HEK293 (cell line): ENCODE measurements around the gene FKBP9.
A peak's percentile ranks its signal among the peaks of the same experiment; 100 is the strongest.

Source experiments
- CTCF ChIA-PET: fragments of 350-600 bp; formaldehyde crosslinking; extraction: SDS; loops from one replicate; lab custom pipeline; 2021; ENCODE audit warnings: antibody characterized with exemption; lab: Yijun Ruan, JAX
- POLR2A ChIA-PET: fragments of 300-600 bp; formaldehyde crosslinking; extraction: SDS; loops from one replicate; lab custom pipeline; 2020; ENCODE audit warnings: antibody characterized with exemption, inconsistent platforms; lab: Yijun Ruan, JAX
- H3K27ac ChIP-seq: fragments of 200-500 bp; sonication (Bioruptor generic); 2 replicates; pipeline ENCODE4 v1.5.1; 2014; ENCODE audit warnings: low read depth, low read length, control low read depth, inconsistent platforms; ENCODE audit errors: extremely low read depth
- H3K36me3 ChIP-seq, 2 experiments: fragments of 200-500 bp in 1 of 2; sonication (Bioruptor generic) in 1 of 2; 1 replicate in 1 of 2; 2 replicates in 1 of 2; pipeline ENCODE4 v1.5.1; 2014 to 2017; ENCODE audit warnings: inconsistent platforms in 2 of 2, low read length in 2 of 2; ENCODE audit not compliant: control insufficient read depth in 2 of 2, insufficient read depth in 1 of 2
- H3K4me1 ChIP-seq: fragments of 200-500 bp; sonication (Bioruptor generic); 2 replicates; pipeline ENCODE4 v1.5.1; 2014; ENCODE audit warnings: mild to moderate bottlenecking, low read length, inconsistent platforms; ENCODE audit not compliant: control insufficient read depth, insufficient read depth
- H3K4me3 ChIP-seq: 2 replicates; pipeline ENCODE4 v1.5.1; 2011; ENCODE audit warnings: low read depth, mild to moderate bottlenecking, control low read depth, low read length, moderate library complexity
- H3K9me3 ChIP-seq: fragments of 200-500 bp; sonication (Bioruptor generic); 2 replicates; pipeline ENCODE4 v1.5.1; 2014; ENCODE audit warnings: low read depth, low read length, inconsistent platforms; ENCODE audit not compliant: control insufficient read depth, insufficient read depth
- SP3 ChIP-seq: fragments of 450-650 bp; formaldehyde crosslinking; IDR thresholded peaks from 2 replicates; pipeline ENCODE4 v1.5.1; 2016; ENCODE audit warnings: missing biosample characterization, missing genetic modification characterization
- ZNF214 ChIP-seq: fragments of 450-650 bp; formaldehyde crosslinking; IDR thresholded peaks from 2 replicates; pipeline ENCODE4 v1.5.1; 2017; ENCODE audit warnings: missing biosample characterization, mild to moderate bottlenecking, missing genetic modification characterization, borderline replicate concordance
- ZNF350 ChIP-seq: fragments of 450-650 bp; formaldehyde crosslinking; IDR thresholded peaks from 2 replicates; pipeline ENCODE4 v1.5.0; 2017; ENCODE audit warnings: missing biosample characterization, mild to moderate bottlenecking, missing genetic modification characterization
- ZNF530 ChIP-seq: fragments of 450-650 bp; formaldehyde crosslinking; IDR thresholded peaks from 2 replicates; pipeline ENCODE4 v1.5.1; 2016; ENCODE audit warnings: low read depth, missing biosample characterization, missing genetic modification characterization
- ZNF549 ChIP-seq: fragments of 450-650 bp; IDR thresholded peaks from 2 replicates; pipeline ENCODE4 v1.5.1; 2018; ENCODE audit warnings: missing biosample characterization, missing genetic modification characterization, mild to moderate bottlenecking, inconsistent platforms, moderate library complexity
- ZSCAN23 ChIP-seq: fragments of 450-650 bp; formaldehyde crosslinking; IDR thresholded peaks from 2 replicates; pipeline ENCODE4 v1.5.1; 2016; ENCODE audit warnings: missing biosample characterization, missing genetic modification characterization
- TF ChIP-seq, protein P1 (sequence below): fragments of 450-650 bp; formaldehyde crosslinking; IDR thresholded peaks from 2 replicates; pipeline ENCODE4 v1.5.1; 2017; ENCODE audit warnings: missing biosample characterization, missing genetic modification characterization
- TF ChIP-seq, protein P2 (sequence below): fragments of 450-650 bp; formaldehyde crosslinking; IDR thresholded peaks from 2 replicates; pipeline ENCODE4 v1.5.1; 2017; ENCODE audit warnings: missing biosample characterization, missing genetic modification characterization
- TF ChIP-seq, protein P3 (sequence below): fragments of 450-650 bp; formaldehyde crosslinking; IDR thresholded peaks from 2 replicates; pipeline ENCODE4 v1.5.1; 2016; ENCODE audit warnings: missing biosample characterization, missing genetic modification characterization
- TF ChIP-seq, protein P4 (sequence below): fragments of 450-650 bp; formaldehyde crosslinking; IDR thresholded peaks from 2 replicates; pipeline ENCODE4 v1.5.1; 2016; ENCODE audit warnings: missing biosample characterization, missing genetic modification characterization, borderline replicate concordance

FKBP9 gene

DNA sequence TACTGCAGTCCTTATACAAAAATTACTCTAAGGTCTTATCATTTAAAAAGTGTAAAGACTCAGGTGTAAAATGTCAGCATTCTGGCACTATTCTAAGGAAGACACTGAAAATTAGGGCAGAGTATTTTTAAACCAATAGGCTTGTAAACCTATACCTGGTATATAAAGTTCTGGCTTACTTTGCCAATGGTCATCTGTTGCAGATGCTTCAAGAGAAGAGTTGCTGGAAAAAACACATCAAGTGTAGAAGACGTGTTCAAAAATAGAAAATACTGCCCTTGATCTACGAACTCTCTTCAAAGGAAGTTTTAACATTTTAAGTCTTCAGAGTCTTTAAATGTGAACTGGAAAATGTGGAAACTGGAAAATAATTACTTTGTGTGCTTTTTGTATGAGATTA is 81.4 kb downstream of the FKBP9 start:
- Histone ChIP-seq H3K4me3 (no peak overlapping the region), H3K36me3 (no peaks in the 10 kb centered on the region), H3K4me1 (peaks cover 37% of the 10 kb centered on the region), H3K9me3 (no peaks in the 10 kb centered on the region), H3K27ac (no peak overlapping the region)
- ChIA-PET CTCF (interaction anchor here (1.2 kb wide), 1 partner anchor 11 kb away, joined by 4 read pairs; no protein-coding TSS in a partner anchor), POLR2A (no interaction called here)
- TF ChIP-seq ZSCAN23 (tag by site-specific recombination): no peak
- TF ChIP-seq, protein P1, sequence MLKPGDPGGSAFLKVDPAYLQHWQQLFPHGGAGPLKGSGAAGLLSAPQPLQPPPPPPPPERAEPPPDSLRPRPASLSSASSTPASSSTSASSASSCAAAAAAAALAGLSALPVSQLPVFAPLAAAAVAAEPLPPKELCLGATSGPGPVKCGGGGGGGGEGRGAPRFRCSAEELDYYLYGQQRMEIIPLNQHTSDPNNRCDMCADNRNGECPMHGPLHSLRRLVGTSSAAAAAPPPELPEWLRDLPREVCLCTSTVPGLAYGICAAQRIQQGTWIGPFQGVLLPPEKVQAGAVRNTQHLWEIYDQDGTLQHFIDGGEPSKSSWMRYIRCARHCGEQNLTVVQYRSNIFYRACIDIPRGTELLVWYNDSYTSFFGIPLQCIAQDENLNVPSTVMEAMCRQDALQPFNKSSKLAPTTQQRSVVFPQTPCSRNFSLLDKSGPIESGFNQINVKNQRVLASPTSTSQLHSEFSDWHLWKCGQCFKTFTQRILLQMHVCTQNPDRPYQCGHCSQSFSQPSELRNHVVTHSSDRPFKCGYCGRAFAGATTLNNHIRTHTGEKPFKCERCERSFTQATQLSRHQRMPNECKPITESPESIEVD (tag by site-specific recombination): peak; percentile 16; the same call in 1 of the 2 replicates
- no peak for TF ChIP-seq ZNF350 (tag by site-specific recombination)
- TF ChIP-seq ZNF214 (tag by site-specific recombination): no peak
- TF ChIP-seq ZNF530 (tag by site-specific recombination): no peak

DNA sequence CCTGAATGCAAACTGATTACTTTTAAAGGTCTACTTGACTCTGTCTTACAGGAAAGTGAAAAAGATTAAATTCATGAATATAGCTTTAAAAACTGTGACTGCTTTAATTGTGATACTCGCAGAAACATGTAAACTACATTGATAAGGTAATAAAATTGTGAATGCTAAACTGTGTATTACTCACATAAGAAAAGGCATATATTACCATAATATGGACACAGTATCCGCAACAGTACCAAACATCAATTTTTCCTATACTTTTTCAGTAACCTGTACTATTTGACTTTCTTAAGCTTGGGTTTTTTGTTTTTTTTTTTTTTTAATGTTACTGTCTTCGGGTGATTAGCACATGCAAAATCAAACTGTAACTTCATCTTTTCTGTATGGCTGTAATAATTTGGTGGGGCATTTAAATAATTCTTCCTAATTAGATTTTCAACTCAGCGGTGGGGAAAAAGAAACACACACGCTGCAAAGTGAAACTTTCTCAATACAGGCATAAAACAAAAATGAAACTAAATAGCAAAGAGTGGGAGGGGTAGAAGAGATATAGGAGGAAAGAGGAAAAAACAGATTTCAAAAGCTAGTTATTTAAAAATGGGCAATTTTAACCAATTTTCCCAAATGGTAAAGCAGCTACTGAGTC is 82.1 kb downstream of the FKBP9 start:
- ChIA-PET CTCF (interaction anchor here (0.9 to 1.7 kb wide), 4 partner anchors 11 to 194 kb away, joined by 3 to 5 read pairs (median 4); no protein-coding TSS in a partner anchor), POLR2A (interaction anchor here (0.5 to 2.2 kb wide), 2 partner anchors 23 to 543 kb away, joined by 3 to 11 read pairs; partner anchors contain the start of gene NT5C3A)
- Histone ChIP-seq H3K4me1 (peaks cover 43% of the 10 kb centered on the region), H3K27ac (no peak overlapping the region), H3K4me3 (peak overlapping the region; percentile 18), H3K9me3 (no peaks in the 10 kb centered on the region), H3K36me3 (no peaks in the 10 kb centered on the region)
- TF ChIP-seq ZNF549 (tag by site-specific recombination): no peak
- TF ChIP-seq, protein P2, sequence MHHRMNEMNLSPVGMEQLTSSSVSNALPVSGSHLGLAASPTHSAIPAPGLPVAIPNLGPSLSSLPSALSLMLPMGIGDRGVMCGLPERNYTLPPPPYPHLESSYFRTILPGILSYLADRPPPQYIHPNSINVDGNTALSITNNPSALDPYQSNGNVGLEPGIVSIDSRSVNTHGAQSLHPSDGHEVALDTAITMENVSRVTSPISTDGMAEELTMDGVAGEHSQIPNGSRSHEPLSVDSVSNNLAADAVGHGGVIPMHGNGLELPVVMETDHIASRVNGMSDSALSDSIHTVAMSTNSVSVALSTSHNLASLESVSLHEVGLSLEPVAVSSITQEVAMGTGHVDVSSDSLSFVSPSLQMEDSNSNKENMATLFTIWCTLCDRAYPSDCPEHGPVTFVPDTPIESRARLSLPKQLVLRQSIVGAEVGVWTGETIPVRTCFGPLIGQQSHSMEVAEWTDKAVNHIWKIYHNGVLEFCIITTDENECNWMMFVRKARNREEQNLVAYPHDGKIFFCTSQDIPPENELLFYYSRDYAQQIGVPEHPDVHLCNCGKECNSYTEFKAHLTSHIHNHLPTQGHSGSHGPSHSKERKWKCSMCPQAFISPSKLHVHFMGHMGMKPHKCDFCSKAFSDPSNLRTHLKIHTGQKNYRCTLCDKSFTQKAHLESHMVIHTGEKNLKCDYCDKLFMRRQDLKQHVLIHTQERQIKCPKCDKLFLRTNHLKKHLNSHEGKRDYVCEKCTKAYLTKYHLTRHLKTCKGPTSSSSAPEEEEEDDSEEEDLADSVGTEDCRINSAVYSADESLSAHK (tag by site-specific recombination): peak; percentile 90
- no peak for TF ChIP-seq SP3 (tag by site-specific recombination)
- TF ChIP-seq, protein P3, sequence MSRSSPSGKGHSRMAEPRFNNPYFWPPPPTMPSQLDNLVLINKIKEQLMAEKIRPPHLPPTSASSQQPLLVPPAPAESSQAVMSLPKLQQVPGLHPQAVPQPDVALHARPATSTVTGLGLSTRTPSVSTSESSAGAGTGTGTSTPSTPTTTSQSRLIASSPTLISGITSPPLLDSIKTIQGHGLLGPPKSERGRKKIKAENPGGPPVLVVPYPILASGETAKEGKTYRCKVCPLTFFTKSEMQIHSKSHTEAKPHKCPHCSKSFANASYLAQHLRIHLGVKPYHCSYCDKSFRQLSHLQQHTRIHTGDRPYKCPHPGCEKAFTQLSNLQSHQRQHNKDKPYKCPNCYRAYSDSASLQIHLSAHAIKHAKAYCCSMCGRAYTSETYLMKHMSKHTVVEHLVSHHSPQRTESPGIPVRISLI (tag by site-specific recombination): peak; percentile 61; the same call in 1 of the 2 replicates
- TF ChIP-seq, protein P4, sequence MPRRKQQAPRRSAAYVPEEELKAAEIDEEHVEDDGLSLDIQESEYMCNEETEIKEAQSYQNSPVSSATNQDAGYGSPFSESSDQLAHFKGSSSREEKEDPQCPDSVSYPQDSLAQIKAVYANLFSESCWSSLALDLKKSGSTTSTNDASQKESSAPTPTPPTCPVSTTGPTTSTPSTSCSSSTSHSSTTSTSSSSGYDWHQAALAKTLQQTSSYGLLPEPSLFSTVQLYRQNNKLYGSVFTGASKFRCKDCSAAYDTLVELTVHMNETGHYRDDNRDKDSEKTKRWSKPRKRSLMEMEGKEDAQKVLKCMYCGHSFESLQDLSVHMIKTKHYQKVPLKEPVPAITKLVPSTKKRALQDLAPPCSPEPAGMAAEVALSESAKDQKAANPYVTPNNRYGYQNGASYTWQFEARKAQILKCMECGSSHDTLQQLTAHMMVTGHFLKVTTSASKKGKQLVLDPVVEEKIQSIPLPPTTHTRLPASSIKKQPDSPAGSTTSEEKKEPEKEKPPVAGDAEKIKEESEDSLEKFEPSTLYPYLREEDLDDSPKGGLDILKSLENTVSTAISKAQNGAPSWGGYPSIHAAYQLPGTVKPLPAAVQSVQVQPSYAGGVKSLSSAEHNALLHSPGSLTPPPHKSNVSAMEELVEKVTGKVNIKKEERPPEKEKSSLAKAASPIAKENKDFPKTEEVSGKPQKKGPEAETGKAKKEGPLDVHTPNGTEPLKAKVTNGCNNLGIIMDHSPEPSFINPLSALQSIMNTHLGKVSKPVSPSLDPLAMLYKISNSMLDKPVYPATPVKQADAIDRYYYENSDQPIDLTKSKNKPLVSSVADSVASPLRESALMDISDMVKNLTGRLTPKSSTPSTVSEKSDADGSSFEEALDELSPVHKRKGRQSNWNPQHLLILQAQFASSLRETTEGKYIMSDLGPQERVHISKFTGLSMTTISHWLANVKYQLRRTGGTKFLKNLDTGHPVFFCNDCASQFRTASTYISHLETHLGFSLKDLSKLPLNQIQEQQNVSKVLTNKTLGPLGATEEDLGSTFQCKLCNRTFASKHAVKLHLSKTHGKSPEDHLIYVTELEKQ (tag by site-specific recombination): no peak
